GM06990 (cell line): ENCODE data around the gene SFXN1.
"Not testable (repeated sequence)": the region's sequence is repeated elsewhere in the genome, so short reads cannot be mapped to it uniquely, and the experiment has no call there.

Source experiments
- DNase-seq: peaks from one replicate; pipeline ENCODE4 v3.0.0-alpha.2; 2011; ENCODE audit not compliant: insufficient read length; ENCODE audit errors: extremely low read depth
- H3K27me3 ChIP-seq: replicated peaks from 2 replicates; pipeline ENCODE4 v1.6.0; 2011; ENCODE audit warnings: low read length; ENCODE audit not compliant: control insufficient read depth, insufficient read depth
- H3K36me3 ChIP-seq: 2 replicates; pipeline ENCODE4 v1.5.1; 2011; ENCODE audit warnings: low read length; ENCODE audit not compliant: control insufficient read depth, insufficient read depth
- H3K4me3 ChIP-seq: replicated peaks from 2 replicates; pipeline ENCODE4 v1.5.1; 2011; ENCODE audit warnings: low read depth, mild to moderate bottlenecking, control low read depth, low read length
- TF ChIP-seq, protein P1 (sequence below): IDR thresholded peaks from 2 replicates; pipeline ENCODE4 v1.5.1; 2011; ENCODE audit warnings: low read length, control low read depth, mild to moderate bottlenecking, inconsistent platforms; ENCODE audit not compliant: insufficient read depth, poor library complexity, severe bottlenecking

The SFXN1 gene

DNA sequence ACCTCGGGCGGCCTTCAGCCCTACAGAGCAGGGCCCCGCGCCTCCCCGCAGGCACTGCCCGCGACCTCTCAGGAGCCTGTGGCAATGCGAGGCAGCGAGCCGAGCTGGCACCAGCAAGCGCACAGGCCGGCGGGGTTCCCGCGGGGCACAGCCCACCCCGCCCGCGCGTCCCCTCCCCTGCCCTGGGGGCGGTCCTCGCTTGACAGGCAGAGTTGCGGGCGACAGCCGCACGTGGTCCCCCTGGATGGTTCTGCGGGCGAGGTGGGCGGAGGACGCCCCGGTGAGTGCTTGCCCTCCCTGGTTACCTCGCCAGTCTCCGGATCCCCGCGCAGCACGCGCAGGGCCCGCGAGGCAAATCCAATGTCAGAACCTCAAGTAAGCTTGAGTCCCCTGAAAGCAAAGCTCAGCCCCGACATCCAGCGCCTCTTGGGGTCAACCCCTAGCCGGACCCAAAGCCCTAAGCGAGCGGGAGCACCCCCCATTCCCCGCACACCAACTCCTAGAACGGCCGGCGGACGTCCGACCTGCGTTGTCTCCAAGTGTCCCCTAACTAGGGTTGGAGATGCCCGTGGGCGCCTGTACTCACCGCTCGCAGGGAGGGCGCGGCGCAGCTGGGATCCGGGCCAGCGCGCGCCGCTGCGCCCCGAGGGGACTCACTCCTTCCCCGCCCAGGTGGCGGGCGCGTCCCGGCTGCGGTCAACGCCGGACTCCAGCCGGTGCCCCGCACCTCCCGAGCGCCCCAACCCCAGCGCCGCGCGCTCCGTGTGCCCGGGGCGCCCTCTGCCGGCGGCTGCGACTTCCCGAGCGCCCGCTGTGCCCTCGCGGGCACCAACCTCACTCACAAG is 34.1 kb upstream of the SFXN1 start, which contains the start of gene DRD1:
DRD1 (minus strand) TSS at position 123 of the 845 bp plus-strand sequence. CDS start 1,083 bp downstream, outside the sequence.
- DNase-seq: peak; percentile 38
- TF ChIP-seq, protein P1, sequence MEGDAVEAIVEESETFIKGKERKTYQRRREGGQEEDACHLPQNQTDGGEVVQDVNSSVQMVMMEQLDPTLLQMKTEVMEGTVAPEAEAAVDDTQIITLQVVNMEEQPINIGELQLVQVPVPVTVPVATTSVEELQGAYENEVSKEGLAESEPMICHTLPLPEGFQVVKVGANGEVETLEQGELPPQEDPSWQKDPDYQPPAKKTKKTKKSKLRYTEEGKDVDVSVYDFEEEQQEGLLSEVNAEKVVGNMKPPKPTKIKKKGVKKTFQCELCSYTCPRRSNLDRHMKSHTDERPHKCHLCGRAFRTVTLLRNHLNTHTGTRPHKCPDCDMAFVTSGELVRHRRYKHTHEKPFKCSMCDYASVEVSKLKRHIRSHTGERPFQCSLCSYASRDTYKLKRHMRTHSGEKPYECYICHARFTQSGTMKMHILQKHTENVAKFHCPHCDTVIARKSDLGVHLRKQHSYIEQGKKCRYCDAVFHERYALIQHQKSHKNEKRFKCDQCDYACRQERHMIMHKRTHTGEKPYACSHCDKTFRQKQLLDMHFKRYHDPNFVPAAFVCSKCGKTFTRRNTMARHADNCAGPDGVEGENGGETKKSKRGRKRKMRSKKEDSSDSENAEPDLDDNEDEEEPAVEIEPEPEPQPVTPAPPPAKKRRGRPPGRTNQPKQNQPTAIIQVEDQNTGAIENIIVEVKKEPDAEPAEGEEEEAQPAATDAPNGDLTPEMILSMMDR: peak; percentile 31

DNA sequence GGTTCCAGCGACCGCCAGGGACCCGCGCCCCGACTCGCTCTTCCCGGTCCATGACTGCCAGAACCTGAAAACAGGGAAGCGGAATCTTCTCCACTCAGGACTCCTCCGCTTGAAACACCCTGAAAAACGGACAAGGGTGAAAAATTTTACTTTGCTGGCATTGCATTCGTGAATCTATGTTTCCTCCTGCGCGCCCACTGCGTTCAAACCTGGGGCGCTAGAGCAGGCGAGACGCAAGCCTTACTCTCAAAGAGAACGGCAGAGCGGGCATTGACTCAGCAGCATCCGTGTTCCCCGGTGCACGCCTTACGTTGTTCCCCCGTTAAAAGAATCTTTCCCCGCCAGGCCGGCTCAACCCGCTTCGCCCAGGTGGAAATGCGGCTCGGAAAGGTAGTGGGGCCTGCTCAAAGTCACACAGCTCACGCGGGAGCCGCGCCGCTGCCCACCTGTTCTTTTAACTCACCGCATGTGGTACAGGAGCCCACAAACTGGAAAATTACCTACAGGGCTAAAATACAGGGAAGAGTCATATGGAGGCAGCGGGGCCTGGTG is 33.4 kb upstream of the SFXN1 start:
- Histone ChIP-seq H3K4me3 (no peak overlapping the region), H3K36me3 (no peaks in the 10 kb centered on the region), H3K27me3 (no peaks in the 10 kb centered on the region; the same call in 1 of the 2 replicates)
- TF ChIP-seq, protein P1: no peak
- DNase-seq: no peak

More for the DNA sequence above, 34.1 kb upstream of the SFXN1 start, which contains the start of gene DRD1:
- Histone ChIP-seq H3K4me3 (no peak within 1 kb of the TSS), H3K36me3 (no peaks in the 10 kb centered on the region), H3K27me3 (no peaks in the 10 kb centered on the region; the same call in 1 of the 2 replicates)

GRCh38 chr5:175446378-175446777 is 32.0 kb upstream of the SFXN1 start:
- not testable (repeated sequence) for DNase-seq, H3K36me3 ChIP-seq, H3K4me3 ChIP-seq, H3K27me3 ChIP-seq

- Histone ChIP-seq H3K27me3 (no peaks in the 10 kb centered on the region; the same call in 1 of the 2 replicates), H3K36me3 (no peaks in the 10 kb centered on the region), H3K4me3 (no peak overlapping the region)
- DNase-seq: no peak
- TF ChIP-seq, protein P1: no peak
These were observed 30.8 kb upstream of the SFXN1 start for GRCh38 chr5:175447571-175447970.

DNA sequence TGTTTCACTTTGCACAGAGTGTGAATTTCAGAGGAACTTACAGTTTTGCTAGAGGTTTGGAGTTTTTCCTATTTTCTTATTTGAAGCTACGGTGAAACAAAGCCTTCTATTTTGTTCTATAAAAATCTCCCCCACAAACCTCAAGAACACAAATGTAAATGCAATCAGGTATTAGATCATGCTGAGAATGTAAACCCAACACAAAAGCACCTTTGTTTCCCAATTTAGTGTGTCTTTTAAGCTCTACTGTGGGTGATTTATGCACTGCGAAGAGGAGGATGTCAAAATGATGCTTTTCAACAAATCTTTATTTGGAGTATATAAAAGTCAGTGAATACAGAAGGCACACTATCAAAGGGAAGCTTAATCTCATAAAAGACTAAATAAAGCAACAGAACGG is 30.1 kb upstream of the SFXN1 start:
- no peaks in the 10 kb centered on the region; the same call in 1 of the 2 replicates for H3K27me3 ChIP-seq
- no peak for DNase-seq
- TF ChIP-seq, protein P1: no peak
- H3K4me3 ChIP-seq: no peak overlapping the region
- H3K36me3 ChIP-seq: no peaks in the 10 kb centered on the region

DNA sequence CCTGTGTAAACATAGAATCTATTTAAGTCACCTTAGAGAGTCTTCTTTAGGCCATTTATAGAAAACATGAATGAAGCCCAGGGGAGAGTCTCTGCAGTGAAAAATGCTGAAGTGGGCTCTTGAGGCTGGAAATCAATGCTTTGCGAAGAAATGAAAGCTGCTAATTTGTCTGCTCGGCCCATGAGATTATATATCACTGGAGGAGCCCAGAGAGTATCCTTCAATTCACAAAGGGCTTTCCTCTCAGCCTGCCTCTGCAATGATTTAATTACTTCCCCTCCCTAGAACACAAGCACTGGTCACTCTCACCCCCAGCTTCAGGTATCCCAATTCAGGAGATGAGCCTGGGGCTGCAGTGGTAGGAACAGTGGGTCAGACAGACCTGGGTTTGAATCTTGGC is 26.2 kb upstream of the SFXN1 start:
- Histone ChIP-seq H3K27me3 (no peaks in the 10 kb centered on the region), H3K36me3 (no peaks in the 10 kb centered on the region), H3K4me3 (no peak overlapping the region)
- TF ChIP-seq, protein P1: no peak
- no peak for DNase-seq

DNA sequence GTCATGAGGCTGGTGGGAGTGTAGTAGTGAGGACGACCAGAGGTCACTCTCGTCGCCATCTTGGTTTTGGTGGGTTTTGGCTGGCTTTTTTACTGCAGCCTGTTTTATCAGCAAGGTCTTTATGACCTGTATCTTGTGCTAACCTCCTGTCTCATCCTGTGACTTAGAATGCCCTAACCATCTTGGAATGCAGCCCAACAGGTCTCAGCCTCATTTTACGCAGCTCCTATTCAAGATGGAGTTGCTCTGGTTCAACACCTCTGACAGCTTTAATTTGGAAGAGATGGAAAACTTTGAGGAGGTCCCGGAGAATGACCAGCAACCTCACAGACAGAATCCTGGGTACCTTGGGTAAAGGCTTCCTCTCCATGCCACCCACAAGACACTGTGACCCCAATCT is 24.0 kb upstream of the SFXN1 start:
- not testable (repeated sequence) for H3K4me3 ChIP-seq, H3K36me3 ChIP-seq, H3K27me3 ChIP-seq, DNase-seq
